H1 (cell line): ENCODE data around the gene OR13C5. TPM values are rescaled to one million over a fixed set of nuclear protein-coding genes. Genes with fewer than 3 reads are reported as not detected.

Experiments
- CTCF ChIA-PET: fragments of 300-600 bp; sonication (Branson Sonifier 250); formaldehyde crosslinking; loops from one replicate; lab custom pipeline; 2021; ENCODE audit not compliant: partially characterized antibody; lab: Charles Lee
- POLR2A ChIA-PET: fragments of 300-600 bp; sonication (Branson Sonifier 250); formaldehyde crosslinking; loops from one replicate; lab custom pipeline; 2021; ENCODE audit warnings: inconsistent platforms; ENCODE audit not compliant: partially characterized antibody; lab: Charles Lee
- DNase-seq, 2 experiments: peaks; one replicate each; pipeline versions ENCODE4 v3.0.0 to v3.0.0-alpha.2; 2010 to 2022; ENCODE audit warnings: low spot score in 2 of 2, low read depth in 1 of 2, mixed read lengths in 1 of 2
- FAIRE-seq: peaks from 2 replicates; lab custom pipeline; 2011; peaks lifted over from hg19 to GRCh38; lab: Jason Lieb, UNC
- H2AFZ ChIP-seq: 2 replicates; pipeline ENCODE4 v1.8.1; 2012; ENCODE audit warnings: low read length, inconsistent platforms
- H2AK5ac ChIP-seq: 2 replicates; pipeline ENCODE4 v1.6.1; 2013; ENCODE audit warnings: low read depth, low read length
- H2BK120ac ChIP-seq: replicated peaks from 2 replicates; pipeline ENCODE3; 2013; ENCODE audit warnings: low read depth, low read length, inconsistent platforms
- H2BK12ac ChIP-seq: 2 replicates; pipeline ENCODE4 v1.6.1; 2013; ENCODE audit warnings: low read depth, low read length
- H2BK15ac ChIP-seq: 2 replicates; pipeline ENCODE4 v1.6.1; 2013; ENCODE audit warnings: low read length
- H2BK20ac ChIP-seq: 2 replicates; pipeline ENCODE4 v1.6.1; 2013; ENCODE audit warnings: low read length
- H2BK5ac ChIP-seq: 2 replicates; pipeline ENCODE4 v1.6.1; 2013; ENCODE audit warnings: low read depth, low read length
- H3K14ac ChIP-seq: 2 replicates; pipeline ENCODE4 v1.6.1; 2013; ENCODE audit warnings: inconsistent platforms; ENCODE audit not compliant: insufficient read length
- H3K18ac ChIP-seq: 2 replicates; pipeline ENCODE4 v1.6.1; 2013; ENCODE audit warnings: low read length; ENCODE audit errors: extremely low read depth
- H3K23ac ChIP-seq: 2 replicates; pipeline ENCODE4 v1.6.1; 2013; ENCODE audit warnings: inconsistent platforms; ENCODE audit not compliant: insufficient read length
- H3K23me2 ChIP-seq: 2 replicates; pipeline ENCODE4 v1.6.1; 2013; ENCODE audit warnings: low read depth, low read length
- H3K27ac ChIP-seq: 2 replicates; pipeline ENCODE4 v1.6.1; 2011; ENCODE audit warnings: low read depth, low read length, inconsistent platforms
- H3K27me3 ChIP-seq, 4 experiments: replicated peaks in 1 of 4; 1 replicate in 1 of 4; 2 replicates in 3 of 4; pipeline versions ENCODE4 v1.6.1 to v1.8.1; 2011 to 2013; ENCODE audit warnings: low read length in 3 of 4, mild to moderate bottlenecking in 3 of 4, inconsistent platforms in 2 of 4, mixed read lengths in 2 of 4, moderate library complexity in 1 of 4; ENCODE audit not compliant: control insufficient read depth in 3 of 4, insufficient read depth in 3 of 4; ENCODE audit errors: extremely low read depth in 1 of 4
- H3K36me3 ChIP-seq, 4 experiments: 2 replicates each; pipeline versions ENCODE4 v1.6.1 to v1.8.1; 2011 to 2013; ENCODE audit warnings: mild to moderate bottlenecking in 4 of 4, low read length in 3 of 4, moderate library complexity in 2 of 4, control low read depth in 1 of 4, inconsistent platforms in 1 of 4; ENCODE audit not compliant: insufficient read depth in 4 of 4, control insufficient read depth in 2 of 4
- H3K4ac ChIP-seq: replicated peaks from 2 replicates; pipeline ENCODE3; 2013; ENCODE audit warnings: low read length, low read depth, mixed read lengths, inconsistent platforms; ENCODE audit not compliant: insufficient read length
- H3K4me1 ChIP-seq, 4 experiments: replicated peaks in 1 of 4; 1 replicate in 1 of 4; 2 replicates in 3 of 4; pipeline versions ENCODE4 v1.6.1 to v1.8.1; 2011 to 2013; ENCODE audit warnings: low read length in 3 of 4, inconsistent platforms in 2 of 4, mixed read lengths in 1 of 4; ENCODE audit not compliant: insufficient read depth in 4 of 4, control insufficient read depth in 3 of 4
- H3K4me2 ChIP-seq, 2 experiments: 2 replicates each; pipeline versions ENCODE4 v1.6.1 to v1.8.1; 2011 to 2013; ENCODE audit warnings: low read depth in 2 of 2, low read length in 2 of 2, control low read depth in 1 of 2, inconsistent platforms in 1 of 2, mild to moderate bottlenecking in 1 of 2; ENCODE audit not compliant: insufficient read depth in 1 of 2
- H3K4me3 ChIP-seq, 4 experiments: fragments of 200-600, 300-600 bp in 1 of 4; sonication (generic), shearing (Covaris generic), sonication (Bioruptor Twin) in 1 of 4; 2 replicates each; pipeline versions ENCODE4 v1.5.1 to v1.8.1; 2011 to 2016; ENCODE audit warnings: low read length in 4 of 4, low read depth in 3 of 4, control low read depth in 2 of 4, inconsistent platforms in 2 of 4, mild to moderate bottlenecking in 2 of 4, mixed read lengths in 1 of 4, moderate library complexity in 1 of 4; ENCODE audit not compliant: insufficient read depth in 2 of 4; ENCODE audit errors: extremely low read depth in 1 of 4
- H3K56ac ChIP-seq: replicated peaks from 2 replicates; pipeline ENCODE3; 2013; ENCODE audit warnings: low read depth, mild to moderate bottlenecking, mixed read lengths, low read length, inconsistent platforms; ENCODE audit not compliant: insufficient read length
- H3K79me1 ChIP-seq: 2 replicates; pipeline ENCODE4 v1.6.1; 2013; ENCODE audit warnings: low read depth, low read length, control low read depth
- H3K79me2 ChIP-seq, 2 experiments: 2 replicates each; pipeline versions ENCODE4 v1.6.1 to v1.8.1; 2012 to 2013; ENCODE audit warnings: low read length in 2 of 2, mild to moderate bottlenecking in 2 of 2, inconsistent platforms in 1 of 2; ENCODE audit not compliant: insufficient read depth in 2 of 2, control insufficient read depth in 1 of 2
- H3K9ac ChIP-seq, 4 experiments: replicated peaks in 1 of 4; 1 replicate in 1 of 4; 2 replicates in 3 of 4; pipeline versions ENCODE4 v1.6.1 to v1.8.1; 2011 to 2013; ENCODE audit warnings: low read depth in 3 of 4, low read length in 3 of 4, control low read depth in 2 of 4, mild to moderate bottlenecking in 2 of 4, moderate library complexity in 2 of 4, inconsistent platforms in 1 of 4; ENCODE audit errors: extremely low read depth in 1 of 4
- H3K9me3 ChIP-seq, 2 experiments: 2 replicates each; pipeline versions ENCODE4 v1.6.1 to v1.8.1; 2012 to 2013; ENCODE audit warnings: mild to moderate bottlenecking in 2 of 2, moderate library complexity in 2 of 2, control low read depth in 1 of 2, inconsistent platforms in 1 of 2, low read depth in 1 of 2, low read length in 1 of 2, mixed read lengths in 1 of 2; ENCODE audit not compliant: insufficient read depth in 2 of 2
- H4K20me1 ChIP-seq, 2 experiments: replicated peaks in 1 of 2; 2 replicates each; pipeline versions ENCODE3 to v1.8.1; 2011 to 2013; ENCODE audit warnings: inconsistent platforms in 2 of 2, low read length in 2 of 2, mild to moderate bottlenecking in 1 of 2; ENCODE audit not compliant: insufficient read depth in 2 of 2, control insufficient read depth in 1 of 2
- H4K5ac ChIP-seq: 2 replicates; pipeline ENCODE4 v1.6.1; 2013; ENCODE audit warnings: low read length, low read depth, mixed read lengths, inconsistent platforms; ENCODE audit not compliant: insufficient read length
- H4K8ac ChIP-seq: 2 replicates; pipeline ENCODE4 v1.8.0; 2013; ENCODE audit warnings: mild to moderate bottlenecking, moderate library complexity, low read length, inconsistent platforms; ENCODE audit not compliant: insufficient read depth; ENCODE audit errors: extremely low read depth
- H4K91ac ChIP-seq: replicated peaks from 2 replicates; pipeline ENCODE3; 2013; ENCODE audit warnings: low read length, mixed read lengths, inconsistent platforms; ENCODE audit not compliant: insufficient read length
- CHD1 ChIP-seq: IDR thresholded peaks from 2 replicates; pipeline ENCODE4 v1.6.1; 2012; ENCODE audit warnings: low read depth, low read length, improper control_type of control experiment
- SIX5 ChIP-seq: IDR thresholded peaks from 2 replicates; pipeline ENCODE4 v1.6.1; 2011; ENCODE audit warnings: mild to moderate bottlenecking, low read depth, low read length
- USF2 ChIP-seq: IDR thresholded peaks from 2 replicates; pipeline ENCODE4 v1.6.1; 2011; ENCODE audit warnings: low read length, improper control_type of control experiment
- WGBS, 2 experiments: shearing (Covaris generic) in 1 of 2; methylation state at CpG; one replicate each; pipeline versions ENCODE4 v1.1.6 to v1.1.7; 2013 to 2015; ENCODE audit warnings: low lambda C conversion rate in 2 of 2, mixed read lengths in 2 of 2, inconsistent platforms in 1 of 2, low coverage in 1 of 2, missing lambda C conversion rate in 1 of 2; ENCODE audit not compliant: insufficient replicate concordance in 2 of 2, insufficient coverage in 1 of 2, insufficient read length in 1 of 2; ENCODE audit errors: extremely low coverage in 1 of 2, missing lambda C conversion rate in 1 of 2; 5-methylcytosine and 5-hydroxymethylcytosine counted together
- polyA plus RNA-seq, 7 experiments: library from polyadenylated mRNA; depleted of rRNA in 3 of 7; stranded (reverse) in 5 of 7; unstranded in 2 of 7; fragments of >200 nt in 5 of 7; fragments of 200-250 nt in 2 of 7; gene quantifications; 1 replicate in 5 of 7; 2 replicates in 1 of 7; 4 replicates in 1 of 7; pipeline versions ENCODE4 v1.2.1 to v1.2.3, GENCODE V29; 2011 to 2013; ENCODE audit warnings: missing spikeins in 2 of 7, mixed read lengths in 2 of 7
- total RNA-seq: library from RNA; stranded (reverse); fragmentation: NEBNext Ultra II Directional; extraction: Animal tissue kit (Norgen Biotek cat#: 25700); gene quantifications from 2 replicates; pipeline ENCODE4 v1.2.1, GENCODE V29; 2021

Gene OR13C5
- total and polyA plus RNA-seq, 2 of the 8 experiments (the other 6 are each of a cell fraction or from before 2014, with no cell fraction given), result not detected

DNA sequence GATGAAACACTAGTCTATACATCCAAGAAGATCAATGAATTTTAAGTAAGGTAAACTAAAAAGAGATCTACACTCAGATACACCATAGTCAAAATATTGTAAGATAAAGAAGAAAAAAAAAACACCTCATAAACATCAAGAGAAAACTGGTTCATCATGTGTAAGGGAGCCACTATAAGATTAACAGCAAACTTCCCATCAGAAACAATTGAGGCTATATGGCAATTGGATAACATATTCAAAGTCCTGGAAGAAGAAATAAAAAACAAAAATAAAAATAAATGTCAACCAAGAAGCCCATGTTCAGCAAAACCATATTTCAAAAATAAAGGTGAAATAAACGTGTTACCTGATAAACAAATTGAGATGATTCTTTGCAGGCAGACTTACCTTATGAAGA is 26.6 kb downstream of the OR13C5 start:
- 84% methylated on average over 1 of the region's 1 CpG; no CpG with 5 or more reads in 1 of the 2 experiments for WGBS, 2 experiments
- no peaks in the 10 kb centered on the region for H3K79me2 ChIP-seq
- no peaks in the 10 kb centered on the region for H3K36me3 ChIP-seq
- no peaks in the 10 kb centered on the region for H3K9me3 ChIP-seq
- H2BK20ac ChIP-seq, result no peak overlapping the region
- no peaks in the 10 kb centered on the region for H3K23me2 ChIP-seq
- H4K20me1 ChIP-seq, result no peaks in the 10 kb centered on the region
- no peak overlapping the region for H4K5ac ChIP-seq
- no peaks in the 10 kb centered on the region for H3K79me1 ChIP-seq
- H2BK12ac ChIP-seq, result no peak overlapping the region
- no peak for TF ChIP-seq SIX5
- no peak for TF ChIP-seq CHD1
- TF ChIP-seq USF2, result no peak
- DNase-seq (no peak), FAIRE-seq (no peak)
- H3K4me3 ChIP-seq, result no peak overlapping the region
- no peak overlapping the region for H2AFZ ChIP-seq
- no peak overlapping the region for H2BK120ac ChIP-seq
- H3K56ac ChIP-seq, result no peak overlapping the region
- H3K4ac ChIP-seq, result no peak overlapping the region
- no peaks in the 10 kb centered on the region for H3K4me1 ChIP-seq
- H3K23ac ChIP-seq, result no peak overlapping the region
- no peaks in the 10 kb centered on the region for H3K27me3 ChIP-seq
- ChIA-PET POLR2A (no interaction called here), CTCF (no interaction called here)
- H4K91ac ChIP-seq, result no peak overlapping the region
- H3K14ac ChIP-seq, result no peak overlapping the region
- no peak overlapping the region for H3K18ac ChIP-seq
- H3K4me2 ChIP-seq, result no peak overlapping the region
- H4K8ac ChIP-seq, result no peak overlapping the region
- no peak overlapping the region for H2AK5ac ChIP-seq
- no peak overlapping the region for H2BK5ac ChIP-seq
- H2BK15ac ChIP-seq, result no peak overlapping the region
- H3K27ac ChIP-seq, result no peak overlapping the region
- no peak overlapping the region for H3K9ac ChIP-seq
